Liver (tissue), 3 donors: ENCODE measurements around the gene ABCB6.

Experiments used
- CTCF ChIP-seq: fragments of 150-350 bp; IDR thresholded peaks from 2 replicates; pipeline ENCODE4 v1.5.1; 2017; ENCODE audit warnings: improper control_type of control experiment, low read depth, low read length; ENCODE audit not compliant: missing input control
- GABPA ChIP-seq, 2 donors: IDR thresholded peaks in 1 of 2; conservative IDR thresholded peaks in 1 of 2; 2 replicates each; pipeline ENCODE4 v1.6.1; 2016; ENCODE audit warnings: antibody characterized with exemption in 2 of 2, mild to moderate bottlenecking in 1 of 2, moderate library complexity in 1 of 2
- JUND ChIP-seq, 2 donors: IDR thresholded peaks; 2 replicates each; pipeline ENCODE4 v1.6.1; 2016; ENCODE audit warnings: antibody characterized with exemption in 2 of 2
- MAX ChIP-seq: IDR thresholded peaks from 2 replicates; pipeline ENCODE4 v1.6.1; 2016; ENCODE audit warnings: antibody characterized with exemption
- NR2F2 ChIP-seq: IDR thresholded peaks from 2 replicates; pipeline ENCODE4 v1.6.1; 2016; ENCODE audit warnings: antibody characterized with exemption
- RAD21 ChIP-seq, 2 donors: IDR thresholded peaks; 2 replicates each; pipeline ENCODE4 v1.6.1; 2016; ENCODE audit warnings: antibody characterized with exemption in 2 of 2, mild to moderate bottlenecking in 2 of 2
- REST ChIP-seq: IDR thresholded peaks from 2 replicates; pipeline ENCODE4 v1.6.1; 2016; ENCODE audit warnings: antibody characterized with exemption, mild to moderate bottlenecking
- RXRA ChIP-seq, 2 donors: IDR thresholded peaks; 2 replicates each; pipeline ENCODE4 v1.6.1; 2017 to 2018; ENCODE audit warnings: antibody characterized with exemption in 2 of 2, mild to moderate bottlenecking in 1 of 2
- SP1 ChIP-seq: IDR thresholded peaks from 2 replicates; pipeline ENCODE4 v1.6.1; 2018; ENCODE audit warnings: antibody characterized with exemption, mild to moderate bottlenecking
- YY1 ChIP-seq: IDR thresholded peaks from 2 replicates; pipeline ENCODE4 v1.6.1; 2016; ENCODE audit warnings: antibody characterized with exemption, mild to moderate bottlenecking
- ZBTB33 ChIP-seq: IDR thresholded peaks from 2 replicates; pipeline ENCODE4 v1.6.1; 2016; ENCODE audit warnings: antibody characterized with exemption
- donor health status: healthy.
- donor health status: healthy.

GRCh38 chr2:219204425-219205164 lies 14.2 kb downstream of the ABCB6 start:
- no peak for TF ChIP-seq CTCF
- no peak for TF ChIP-seq MAX
- TF ChIP-seq YY1, result no peak
- TF ChIP-seq REST, result no peak
- TF ChIP-seq RAD21 (IDR thresholded peaks at IDR 0.05), result no peak
- no peak for TF ChIP-seq NR2F2
- no peak for TF ChIP-seq RXRA (IDR thresholded peaks at IDR 0.05)
- no peak for TF ChIP-seq JUND (IDR thresholded peaks at IDR 0.05)
- TF ChIP-seq SP1, result no peak
- no peak for TF ChIP-seq ZBTB33
- TF ChIP-seq GABPA (IDR thresholded peaks at IDR 0.05 in 1 of 2, conservative IDR thresholded peaks at IDR 0.05 in 1 of 2), result no peak
